SK-MEL-5 (cell line): ENCODE measurements around the gene TPRA1. TPM values are rescaled to one million over a fixed set of nuclear protein-coding genes. Genes with fewer than 3 reads are reported as not detected.
"Not testable (repeated sequence)": the region's sequence is repeated elsewhere in the genome, so short reads cannot be mapped to it uniquely, and the experiment has no call there.

Experiments used
- DNase-seq: peaks from one replicate; pipeline ENCODE4 v3.0.0-alpha.2; 2016; ENCODE audit warnings: low read depth, low spot score
- in situ Hi-C: cut with HindIII; loops from 2 replicates; pipeline ENCODE4 v1.10.0; 2016; ENCODE audit warnings: low sequenced_read_pairs, high pct_unique_total_duplicates, low pct_unique_long_range_greater_than_20kb
- small RNA-seq, 2 experiments: library from RNA; depleted of rRNA; stranded (forward); fragments of <200 nt; gene quantifications; one replicate each; pipeline ENCODE3, GENCODE V24; 2014
- total RNA-seq: library from RNA; depleted of rRNA; stranded (reverse); fragments of >200 nt; shearing (Covaris generic); gene quantifications from 2 replicates; pipeline ENCODE4 v1.2.3, GENCODE V29; 2014; rRNA removed

The TPRA1 gene
- total RNA-seq, 1 experiment from 2014 or later = 27.9 TPM

- in situ Hi-C loops = no loop called here
- DNase-seq = no peak
Measured at GRCh38 chr3:127534564-127534963, 56.0 kb downstream of the TPRA1 start.

DNA sequence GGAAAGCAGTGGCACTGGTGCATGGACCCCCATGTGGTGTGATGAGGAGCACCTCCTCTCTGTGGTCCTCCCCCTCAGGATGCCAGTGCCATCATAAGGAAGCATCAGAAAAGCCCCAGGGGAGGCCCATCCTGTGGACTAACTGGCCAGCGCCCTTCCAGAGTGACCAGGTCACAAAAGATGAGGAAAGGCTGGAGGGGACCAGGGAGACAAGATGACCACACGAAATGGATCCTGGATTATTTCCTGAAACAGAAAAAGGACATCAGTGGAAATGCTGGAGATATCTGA lies 56.4 kb downstream of the TPRA1 start:
- DNase-seq = no peak
- in situ Hi-C loops = no loop called here

DNA sequence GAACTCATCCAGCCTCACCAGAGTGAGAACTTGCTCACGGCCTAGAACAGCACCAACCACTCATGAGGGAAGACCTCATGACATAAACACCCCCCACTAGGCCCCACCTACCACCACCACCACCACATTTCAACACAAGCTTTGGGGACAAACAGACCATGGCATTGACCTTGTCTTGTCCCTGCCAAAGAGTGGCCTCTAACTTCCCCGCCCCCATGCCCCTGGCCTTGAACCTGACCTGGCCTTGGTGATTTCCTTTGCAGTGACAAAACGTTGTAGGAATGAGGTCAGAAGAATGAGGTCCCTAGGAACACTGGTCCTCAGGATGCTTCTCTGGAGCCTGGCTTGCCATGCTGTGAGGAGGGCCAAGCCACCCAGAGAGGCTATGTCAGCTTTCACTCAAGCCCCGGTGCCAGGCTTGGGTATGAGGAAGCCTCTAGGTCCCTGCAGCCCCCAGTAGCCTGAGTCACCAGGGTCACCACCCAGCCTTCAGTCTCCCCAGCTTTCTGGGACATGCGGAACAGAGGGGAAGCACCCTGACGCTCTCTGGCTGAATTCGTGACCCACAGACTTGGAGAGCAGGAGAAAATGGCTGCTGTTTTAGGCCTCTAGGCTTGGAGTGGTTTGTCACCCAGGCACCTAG lies 57.9 kb downstream of the TPRA1 start:
- in situ Hi-C loops = no loop called here
- DNase-seq = no peak

DNA sequence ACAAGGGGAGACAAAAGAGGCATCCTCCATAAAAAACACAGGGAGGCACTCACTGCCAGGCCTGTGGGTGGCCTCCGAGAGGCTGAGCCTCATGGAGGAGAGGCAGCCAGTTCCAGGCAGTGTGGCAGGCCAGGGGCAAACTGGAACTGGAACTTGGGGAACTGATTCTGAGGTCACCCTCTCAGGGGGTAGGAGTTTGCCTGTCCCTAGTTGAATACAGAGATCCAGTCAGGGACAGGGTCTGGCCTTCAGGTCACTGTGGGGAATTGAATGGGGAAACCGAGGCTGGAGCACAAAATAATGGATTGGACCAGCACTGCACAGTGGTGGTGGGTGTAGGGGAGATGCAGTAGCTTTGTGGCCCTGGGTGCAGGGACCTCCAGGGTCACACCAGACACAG lies 58.7 kb downstream of the TPRA1 start:
- in situ Hi-C loops = no loop called here
- no peak for DNase-seq

- in situ Hi-C loops, DNase-seq: not testable (repeated sequence)
Measured at GRCh38 chr3:127530863-127531262, 59.7 kb downstream of the TPRA1 start.

DNA sequence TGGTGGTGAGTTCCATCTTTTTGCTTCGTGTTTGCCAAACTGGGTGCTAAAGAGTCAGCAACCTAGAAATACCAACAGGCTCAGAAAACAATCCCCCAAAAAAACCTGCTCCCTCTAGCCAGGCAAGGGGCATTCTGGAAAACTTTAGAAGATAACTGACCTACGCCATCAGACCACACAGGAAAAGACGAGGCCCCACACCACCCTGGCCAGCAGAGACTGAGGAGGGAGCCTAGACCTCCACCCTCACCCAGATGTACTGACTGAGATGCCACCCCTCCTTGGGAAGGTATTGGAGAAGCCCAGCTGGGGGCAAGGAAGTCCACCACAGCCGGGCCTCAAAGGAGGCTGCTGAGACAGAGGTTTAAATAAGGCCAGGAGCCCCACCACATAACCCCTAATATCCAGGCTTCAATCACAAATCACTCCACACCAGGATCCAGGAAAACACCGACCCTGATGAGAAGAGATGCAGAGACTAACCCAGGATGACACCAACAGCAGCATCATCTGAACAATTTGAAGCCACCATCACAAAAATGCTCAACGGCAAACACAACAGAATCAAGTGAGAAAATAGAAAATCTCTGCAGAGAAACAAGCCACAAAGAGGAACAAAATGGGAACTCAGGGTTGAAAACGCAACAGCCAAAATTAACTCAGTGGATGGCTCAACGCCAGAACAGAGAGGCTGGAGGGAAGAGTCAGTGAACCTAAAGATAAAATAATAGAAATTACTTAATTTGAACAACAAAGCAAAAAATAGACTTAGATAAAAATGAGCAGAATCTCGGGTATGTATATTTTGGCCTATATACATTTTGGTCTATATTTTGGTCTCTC lies 61.0 kb downstream of the TPRA1 start:
- no peak for DNase-seq
- in situ Hi-C loops = no loop called here

GRCh38 chr3:127525373-127525772 lies 65.2 kb downstream of the TPRA1 start:
- DNase-seq = peak; percentile 59
- in situ Hi-C loops = no loop called here

GRCh38 chr3:127524296-127524896 lies 66.1 kb downstream of the TPRA1 start:
- in situ Hi-C loops = no loop called here

More at GRCh38 chr3:127524296-127524896, 66.1 kb downstream of the TPRA1 start:
- DNase-seq = no peak

Small RNA genes lying within 50 kb of the gene (small RNA-seq; reads per million reads assigned to genes)
- 0 reads per million in 2 experiments for gene AC084035.1
- 0 reads per million in 2 experiments for gene MIR6825
- gene MIR7976 = 0 to 0.14 reads per million in 2 experiments

Other genes starting within 250 kb of the TPRA1 start
- gene MCM2, start 7.7 kb upstream of the TPRA1 start, total RNA-seq = 19.3 and 19.4 TPM in 2 replicates
- gene PODXL2, start 38.5 kb upstream of the TPRA1 start, total RNA-seq = 182 and 199 TPM in 2 replicates
- 1.1 and 1.3 TPM in 2 replicates for gene ABTB1, start 82.2 kb upstream of the TPRA1 start, total RNA-seq
- gene MGLL, start 231.8 kb upstream of the TPRA1 start, total RNA-seq = 3.2 TPM in 2 replicates